Measurements from ENCODE around the gene HECTD1.

DNA sequence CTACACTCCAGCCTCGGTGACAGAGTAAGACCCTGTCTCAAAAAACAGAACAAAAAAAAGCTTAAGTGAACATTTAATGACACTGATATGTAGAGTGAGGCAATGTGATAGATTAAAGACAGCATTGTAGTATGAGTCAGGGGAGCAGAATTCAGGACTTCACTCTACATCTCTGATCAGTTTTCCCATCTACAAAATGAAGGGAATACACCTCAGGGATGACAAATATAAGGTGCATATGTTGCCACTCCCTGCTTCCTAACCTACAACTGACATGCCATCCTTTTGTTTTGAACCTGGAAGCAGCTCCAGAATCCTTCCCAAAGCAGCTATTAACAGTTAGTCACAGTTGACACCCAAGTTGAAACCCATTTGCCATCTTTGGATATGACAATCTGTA is 150.6 kb downstream of the HECTD1 start:
- TF ChIP-seq, protein P1, sequence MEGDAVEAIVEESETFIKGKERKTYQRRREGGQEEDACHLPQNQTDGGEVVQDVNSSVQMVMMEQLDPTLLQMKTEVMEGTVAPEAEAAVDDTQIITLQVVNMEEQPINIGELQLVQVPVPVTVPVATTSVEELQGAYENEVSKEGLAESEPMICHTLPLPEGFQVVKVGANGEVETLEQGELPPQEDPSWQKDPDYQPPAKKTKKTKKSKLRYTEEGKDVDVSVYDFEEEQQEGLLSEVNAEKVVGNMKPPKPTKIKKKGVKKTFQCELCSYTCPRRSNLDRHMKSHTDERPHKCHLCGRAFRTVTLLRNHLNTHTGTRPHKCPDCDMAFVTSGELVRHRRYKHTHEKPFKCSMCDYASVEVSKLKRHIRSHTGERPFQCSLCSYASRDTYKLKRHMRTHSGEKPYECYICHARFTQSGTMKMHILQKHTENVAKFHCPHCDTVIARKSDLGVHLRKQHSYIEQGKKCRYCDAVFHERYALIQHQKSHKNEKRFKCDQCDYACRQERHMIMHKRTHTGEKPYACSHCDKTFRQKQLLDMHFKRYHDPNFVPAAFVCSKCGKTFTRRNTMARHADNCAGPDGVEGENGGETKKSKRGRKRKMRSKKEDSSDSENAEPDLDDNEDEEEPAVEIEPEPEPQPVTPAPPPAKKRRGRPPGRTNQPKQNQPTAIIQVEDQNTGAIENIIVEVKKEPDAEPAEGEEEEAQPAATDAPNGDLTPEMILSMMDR (IDR thresholded peaks at IDR 0.05; ENCODE audit: insufficient read depth, low read depth, low read length), result no peak
- TF ChIP-seq EZH2 (IDR thresholded peaks at IDR 0.05; ENCODE audit: insufficient read depth, low read length), result no peak
